Epithelial cell of proximal tubule (primary cell): Measurements from ENCODE around the gene IST1. TPM values are rescaled to one million over a fixed set of nuclear protein-coding genes. Genes with fewer than 3 reads are reported as not detected.
"Not testable (repeated sequence)": the region's sequence is repeated elsewhere in the genome, so short reads cannot be mapped to it uniquely, and the experiment has no call there.

Experiments
- DNase-seq: peaks from one replicate; pipeline ENCODE4 v3.0.0-alpha.2; 2011; ENCODE audit warnings: low read depth
- H3K4me3 ChIP-seq: 2 replicates; pipeline ENCODE4 v1.5.1; 2011; ENCODE audit warnings: low read depth, mild to moderate bottlenecking, low read length
- total RNA-seq: library from RNA; depleted of rRNA; stranded (reverse); fragments of >200 nt; gene quantifications from 2 replicates; pipeline ENCODE4 v1.2.3, GENCODE V29; 2015
- TF ChIP-seq, protein P1 (sequence below): conservative IDR thresholded peaks from 2 replicates; pipeline ENCODE4 v1.5.1; 2012; ENCODE audit warnings: low read depth, mild to moderate bottlenecking, low read length

IST1 gene
- total RNA-seq, 1 donor from 2014 or later, result 211 TPM

DNA sequence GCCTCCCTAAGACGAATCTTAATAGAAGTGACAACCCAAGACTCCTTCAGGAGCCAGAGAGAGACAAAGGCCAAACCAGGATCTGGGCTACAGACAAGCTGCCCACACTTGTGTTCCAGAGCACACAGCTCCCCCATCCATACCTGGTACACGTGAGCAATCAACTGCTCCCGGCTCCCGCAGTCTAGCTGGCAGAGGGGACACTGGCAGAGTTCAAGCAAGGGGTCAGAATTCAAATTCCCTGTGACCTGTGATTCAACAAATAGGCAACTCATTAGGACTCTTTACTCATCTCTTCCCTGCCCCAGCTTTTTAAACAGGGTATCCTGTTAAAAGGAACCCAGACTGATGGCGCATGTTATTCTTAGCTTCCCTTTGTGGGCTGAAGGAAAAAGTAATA, 31.3 kb upstream of the IST1 start:
- TF ChIP-seq, protein P1, sequence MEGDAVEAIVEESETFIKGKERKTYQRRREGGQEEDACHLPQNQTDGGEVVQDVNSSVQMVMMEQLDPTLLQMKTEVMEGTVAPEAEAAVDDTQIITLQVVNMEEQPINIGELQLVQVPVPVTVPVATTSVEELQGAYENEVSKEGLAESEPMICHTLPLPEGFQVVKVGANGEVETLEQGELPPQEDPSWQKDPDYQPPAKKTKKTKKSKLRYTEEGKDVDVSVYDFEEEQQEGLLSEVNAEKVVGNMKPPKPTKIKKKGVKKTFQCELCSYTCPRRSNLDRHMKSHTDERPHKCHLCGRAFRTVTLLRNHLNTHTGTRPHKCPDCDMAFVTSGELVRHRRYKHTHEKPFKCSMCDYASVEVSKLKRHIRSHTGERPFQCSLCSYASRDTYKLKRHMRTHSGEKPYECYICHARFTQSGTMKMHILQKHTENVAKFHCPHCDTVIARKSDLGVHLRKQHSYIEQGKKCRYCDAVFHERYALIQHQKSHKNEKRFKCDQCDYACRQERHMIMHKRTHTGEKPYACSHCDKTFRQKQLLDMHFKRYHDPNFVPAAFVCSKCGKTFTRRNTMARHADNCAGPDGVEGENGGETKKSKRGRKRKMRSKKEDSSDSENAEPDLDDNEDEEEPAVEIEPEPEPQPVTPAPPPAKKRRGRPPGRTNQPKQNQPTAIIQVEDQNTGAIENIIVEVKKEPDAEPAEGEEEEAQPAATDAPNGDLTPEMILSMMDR, result no peak
- DNase-seq, result no peak
- H3K4me3 ChIP-seq, result no peak overlapping the region

DNA sequence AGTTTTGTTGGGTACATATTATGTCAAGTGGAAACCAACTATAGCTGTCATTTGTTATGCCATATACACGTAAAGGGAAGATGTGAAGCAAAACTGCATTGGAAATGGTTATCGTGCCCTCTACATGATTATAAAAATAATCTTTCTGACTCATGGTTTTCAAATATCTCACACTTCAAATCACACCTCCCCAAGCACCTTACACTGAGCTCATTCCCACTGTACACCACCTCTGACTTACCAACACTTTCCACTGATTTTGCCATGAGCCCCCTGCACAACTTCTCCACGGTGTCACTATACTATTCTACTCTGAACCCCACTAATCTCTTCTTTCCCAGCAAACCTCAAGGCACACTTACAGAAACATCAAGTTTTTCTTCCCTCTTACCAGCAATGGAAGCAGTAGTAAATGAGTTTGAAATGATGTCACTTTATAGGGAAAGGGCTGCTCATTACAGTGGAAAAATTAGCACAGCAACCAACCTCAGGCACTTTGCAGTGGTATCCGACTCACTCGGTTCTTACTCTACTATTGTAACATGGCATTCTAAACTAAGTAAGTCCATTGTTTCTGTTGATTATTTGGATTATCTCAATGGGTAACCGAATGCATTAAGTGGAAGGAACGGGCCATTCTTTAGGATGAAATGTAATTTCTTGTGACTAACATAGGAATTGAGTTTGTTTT, 30.0 kb upstream of the IST1 start:
- H3K4me3 ChIP-seq, result no peak overlapping the region
- TF ChIP-seq, protein P1, result no peak

DNA sequence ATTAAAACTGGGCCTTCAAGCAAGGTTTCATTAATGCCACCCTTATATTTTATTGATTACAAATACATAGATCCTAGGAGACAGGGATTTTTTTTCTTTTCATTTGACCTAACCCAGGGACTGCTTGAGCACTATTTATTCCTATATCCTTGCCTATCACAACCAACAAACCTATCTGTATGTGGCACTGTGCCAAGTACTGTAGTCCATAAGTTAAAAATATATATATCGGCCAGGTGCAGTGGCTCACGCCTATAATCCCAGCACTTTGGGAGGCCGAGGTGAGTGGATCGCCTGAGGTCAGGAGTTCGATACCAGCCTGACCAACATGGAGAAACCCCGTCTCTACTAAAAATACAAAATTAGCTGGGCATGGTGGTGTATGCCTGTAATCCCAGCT, 28.2 kb upstream of the IST1 start:
- not testable (repeated sequence) for H3K4me3 ChIP-seq, DNase-seq

More for the DNA sequence above, 30.0 kb upstream of the IST1 start:
- DNase-seq, result no peak

DNA sequence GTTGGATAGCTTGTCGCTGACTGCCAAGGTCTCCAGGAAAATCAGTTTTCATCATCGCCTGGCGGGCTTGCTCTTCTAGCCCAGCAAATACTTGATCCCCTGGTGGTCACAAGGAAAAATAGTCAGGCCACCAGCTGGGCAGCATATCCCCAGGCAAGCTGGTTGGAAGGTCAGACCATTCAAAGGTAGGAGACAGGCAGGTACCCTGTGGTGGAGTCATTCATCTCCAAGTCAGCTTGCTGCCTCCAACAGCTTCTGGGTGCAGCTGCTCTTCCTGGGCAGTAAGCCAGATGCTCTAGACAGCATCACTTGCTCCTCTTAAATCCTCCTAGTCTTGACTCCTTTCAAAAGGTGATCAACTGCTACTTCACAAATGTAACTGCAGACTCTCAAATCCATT, 27.4 kb upstream of the IST1 start:
- DNase-seq, result no peak
- H3K4me3 ChIP-seq, result no peak overlapping the region
- TF ChIP-seq, protein P1, result peak; percentile 24

DNA sequence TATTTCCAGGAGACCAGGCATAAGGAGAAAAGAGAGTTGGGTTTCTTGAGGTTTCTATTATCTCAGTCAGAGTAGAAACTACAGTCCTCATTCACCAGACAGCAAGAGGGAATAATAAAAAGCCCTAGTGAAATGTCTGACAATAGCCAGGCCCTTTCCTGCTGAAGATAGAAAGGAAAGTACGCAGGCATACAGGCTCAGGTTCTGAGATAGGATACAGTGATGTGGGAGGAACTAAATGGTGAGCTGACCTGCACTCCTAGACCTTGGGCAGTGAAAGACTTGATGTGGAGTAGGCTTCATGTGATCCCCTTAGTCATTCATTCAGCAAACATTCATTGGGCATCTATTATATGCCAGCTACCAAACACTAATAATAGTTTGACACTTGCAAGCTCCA, 26.2 kb upstream of the IST1 start:
- H3K4me3 ChIP-seq, result no peak overlapping the region

DNA sequence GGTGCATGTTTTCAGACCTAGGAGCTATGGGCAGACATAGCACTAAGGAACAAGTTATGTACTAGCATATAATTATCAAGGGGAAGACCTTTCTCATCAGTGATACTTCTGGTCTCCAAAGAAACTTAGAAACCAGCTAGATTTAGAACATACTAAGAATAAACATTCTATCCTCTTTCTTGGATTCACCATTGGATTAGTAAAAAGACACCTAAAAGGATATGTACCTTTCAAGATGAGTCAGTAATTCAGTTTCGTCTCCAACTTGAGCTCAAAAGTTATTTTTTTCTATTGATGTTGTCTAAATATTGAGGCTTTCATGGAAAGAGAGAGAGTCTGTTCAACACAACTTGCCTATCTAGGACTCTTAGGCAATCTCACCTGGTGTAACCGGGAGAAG, 24.5 kb upstream of the IST1 start:
- DNase-seq, result no peak
- TF ChIP-seq, protein P1, result no peak
- no peak overlapping the region for H3K4me3 ChIP-seq

More for the DNA sequence above, 26.2 kb upstream of the IST1 start:
- no peak for DNase-seq
- TF ChIP-seq, protein P1, result no peak

DNA sequence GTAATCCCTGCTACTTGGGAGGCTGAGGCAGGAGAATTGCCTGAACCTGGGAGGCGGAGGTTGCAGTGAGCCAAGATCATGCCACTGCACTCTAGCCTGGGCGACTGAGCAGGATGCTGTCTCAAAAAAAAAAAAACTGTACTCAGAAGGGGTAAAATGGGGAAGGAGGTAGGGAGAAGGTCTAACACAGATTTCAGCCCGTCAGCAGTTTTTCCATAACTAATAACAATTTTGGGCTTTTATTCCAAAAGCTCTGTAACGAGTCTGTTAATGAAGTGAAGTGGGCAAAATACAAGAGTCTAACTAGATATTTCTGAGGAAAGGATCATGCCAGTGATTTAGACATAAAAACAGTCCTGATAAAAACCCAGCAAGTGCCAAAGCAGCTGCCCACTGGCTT, 22.1 kb upstream of the IST1 start:
- TF ChIP-seq, protein P1, result no peak
- H3K4me3 ChIP-seq, result no peak overlapping the region
- DNase-seq, result no peak
